Measurements from ENCODE around the gene SNAP29. TPM values are rescaled to one million over a fixed set of nuclear protein-coding genes. Genes with fewer than 3 reads are reported as not detected.

Gene SNAP29
- total RNA-seq, 2 experiments from 2014 or later: 34.7 to 35.6 TPM

DNA sequence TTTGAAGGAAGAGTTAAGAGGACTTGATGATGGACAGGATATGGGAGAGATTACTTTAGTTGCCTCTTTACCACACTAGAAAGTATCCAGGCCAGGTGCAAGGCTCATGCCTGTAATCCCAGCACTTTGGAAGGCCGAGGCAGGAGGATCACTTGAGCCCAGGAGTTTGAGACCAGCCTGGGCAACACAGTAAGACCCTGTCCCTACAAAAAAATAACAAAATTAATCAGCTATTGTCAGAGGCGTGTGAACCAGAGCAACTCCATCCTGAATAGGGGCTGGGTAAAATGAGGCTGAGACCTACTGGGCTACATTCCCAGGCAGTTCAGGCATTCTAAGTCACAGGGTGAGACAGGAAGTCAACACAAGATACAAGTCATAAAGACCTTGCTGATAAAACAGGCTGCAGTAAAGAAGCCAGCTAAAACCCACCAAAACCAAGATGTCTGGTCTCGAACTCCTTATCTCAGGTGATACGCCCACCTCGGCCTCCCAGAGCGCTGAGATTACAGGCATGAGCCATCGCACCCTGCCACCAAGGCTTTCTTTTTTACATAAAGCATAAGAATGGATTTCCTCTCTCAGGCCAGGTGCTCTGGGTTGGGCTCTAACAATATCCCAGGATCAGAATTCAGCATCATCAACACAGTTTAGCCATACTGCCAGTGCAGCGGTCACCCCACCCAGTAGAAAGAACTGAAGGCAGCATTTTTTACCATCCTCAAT, 18.0 kb upstream of the SNAP29 start:
- ChIA-PET CTCF (no interaction called here), POLR2A (no interaction called here)
- peaks cover 18% of the 10 kb centered on the region for H3K4me1 Mint-ChIP-seq
- no peaks in the 10 kb centered on the region for H3K27me3 Mint-ChIP-seq
- no peak for DNase-seq
- H3K36me3 Mint-ChIP-seq (ENCODE audit: low read depth): no peaks in the 10 kb centered on the region
- no peak overlapping the region for H3K27ac Mint-ChIP-seq
- no peak overlapping the region for H3K4me3 Mint-ChIP-seq
- H3K9me3 Mint-ChIP-seq: no peaks in the 10 kb centered on the region

DNA sequence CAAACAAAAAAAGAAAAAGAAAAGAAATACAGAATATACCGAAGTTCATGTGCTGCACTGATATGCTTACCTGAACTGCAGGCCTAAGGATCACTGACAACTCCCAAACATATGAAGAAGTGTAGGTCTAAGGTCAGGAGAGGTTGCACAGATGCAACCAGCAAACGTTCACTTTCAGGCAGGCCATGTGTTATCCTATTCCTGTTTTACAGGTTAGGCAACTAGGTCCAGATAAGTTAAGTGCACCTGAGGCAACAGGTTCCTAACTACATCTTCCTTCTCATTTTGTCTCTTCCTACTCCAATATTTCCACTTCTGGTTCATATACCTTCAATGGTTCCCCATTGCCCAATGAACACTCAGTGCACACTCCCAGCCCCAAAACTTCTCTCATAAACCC, 15.3 kb upstream of the SNAP29 start:
- ChIA-PET CTCF (no interaction called here), POLR2A (no interaction called here)
- Mint-ChIP-seq H3K27ac (no peak overlapping the region), H3K27me3 (no peaks in the 10 kb centered on the region), H3K4me1 (peaks cover 14% of the 10 kb centered on the region), H3K4me3 (no peak overlapping the region), H3K36me3 (ENCODE audit: low read depth) (no peaks in the 10 kb centered on the region), H3K9me3 (no peaks in the 10 kb centered on the region)
- no peak for DNase-seq

DNA sequence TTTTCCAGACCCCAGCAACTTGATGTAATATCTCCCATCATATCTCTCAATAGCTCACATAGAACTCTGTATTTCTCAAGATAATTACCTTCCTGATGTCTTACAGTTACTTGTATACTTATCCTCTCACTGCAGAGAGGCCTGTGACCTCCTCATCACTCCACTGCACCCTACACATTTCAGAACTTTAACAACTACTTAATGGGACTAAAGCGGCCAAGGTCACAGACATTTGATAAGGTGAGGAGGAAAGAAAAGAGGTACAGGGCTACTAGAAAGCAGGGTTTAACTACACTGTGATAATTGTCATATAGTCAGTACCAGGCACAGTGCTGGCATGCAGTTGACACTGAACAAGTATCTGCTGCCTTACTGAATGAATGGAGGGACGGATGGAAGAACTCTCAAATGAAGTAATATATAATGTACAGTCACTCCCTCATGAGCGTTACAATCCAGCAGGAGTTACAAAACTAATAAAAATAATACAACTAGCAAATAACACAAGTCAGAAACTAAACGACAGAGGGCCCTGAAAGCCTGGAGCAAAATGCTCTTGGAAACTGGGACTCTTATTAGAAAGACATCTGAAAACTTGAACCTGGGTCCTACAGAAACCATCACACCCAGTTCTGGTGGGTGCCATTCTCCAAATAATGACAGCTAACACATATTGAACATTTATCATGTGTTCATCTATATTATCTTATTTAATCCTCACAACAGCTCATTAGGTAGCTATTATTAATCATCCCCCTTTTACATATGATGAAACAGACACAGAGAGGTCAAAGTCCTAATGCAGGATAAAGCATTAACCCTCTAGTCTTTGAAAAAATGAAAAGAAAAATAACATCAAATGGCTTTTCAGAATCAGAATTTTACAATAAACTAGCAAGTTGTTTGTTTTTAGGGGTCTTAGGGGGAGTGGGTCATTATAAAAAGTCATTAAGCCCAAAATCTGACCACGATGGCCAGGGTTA, 14.5 kb upstream of the SNAP29 start:
- CTCF ChIA-PET: no interaction called here
- DNase-seq: no peak
- no peaks in the 10 kb centered on the region for H3K36me3 Mint-ChIP-seq (ENCODE audit: low read depth)
- no peaks in the 10 kb centered on the region for H3K27me3 Mint-ChIP-seq
- no peak overlapping the region for H3K27ac Mint-ChIP-seq
- POLR2A ChIA-PET: no interaction called here
- peaks cover 14% of the 10 kb centered on the region for H3K4me1 Mint-ChIP-seq
- no peak overlapping the region for H3K4me3 Mint-ChIP-seq
- no peaks in the 10 kb centered on the region for H3K9me3 Mint-ChIP-seq

DNA sequence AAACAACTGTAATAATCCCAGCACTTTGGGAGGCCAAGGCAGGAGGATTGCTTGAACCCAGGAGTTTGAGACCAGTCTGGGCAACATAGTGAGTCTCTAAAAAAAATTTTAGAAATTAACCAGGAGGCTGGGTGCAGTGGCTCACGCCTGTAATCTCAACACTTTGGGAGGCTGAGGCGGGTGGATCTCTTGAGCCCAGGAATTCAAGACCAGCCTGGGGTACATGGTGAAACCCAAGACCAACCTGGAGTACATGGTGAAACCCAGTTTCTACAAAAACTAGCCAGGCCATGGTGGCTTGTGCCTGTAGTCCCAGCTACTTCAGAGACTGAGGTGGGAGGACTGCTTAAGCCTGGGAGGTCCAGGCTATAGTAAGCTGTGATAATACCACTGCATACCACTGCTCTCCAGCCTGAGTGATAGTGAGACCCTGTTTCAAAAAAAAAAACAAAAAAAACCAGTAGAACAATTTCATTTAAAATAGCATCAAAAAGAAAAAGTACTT, 11.4 kb upstream of the SNAP29 start:
- Mint-ChIP-seq H3K9me3 (no peaks in the 10 kb centered on the region), H3K36me3 (ENCODE audit: low read depth) (no peaks in the 10 kb centered on the region)
- CTCF ChIA-PET: no interaction called here

DNA sequence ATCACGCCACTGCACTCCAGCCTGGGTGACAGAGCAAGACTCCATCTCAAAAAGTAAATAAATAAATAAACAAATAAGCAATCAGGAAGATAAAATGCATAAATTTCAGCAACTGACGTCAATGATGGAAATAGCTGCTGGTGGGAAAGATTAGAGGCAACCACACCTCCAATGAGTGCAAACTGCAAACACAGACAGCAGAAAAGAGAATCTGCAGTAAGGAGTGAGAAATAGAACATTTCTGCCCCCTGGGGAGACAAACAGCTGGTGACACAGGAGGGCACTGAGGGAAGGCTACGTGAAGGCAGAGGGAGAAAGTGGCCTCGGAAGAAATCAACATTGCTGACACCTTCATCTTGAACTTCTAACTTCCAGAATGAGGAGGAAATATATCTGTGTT, 6.7 kb upstream of the SNAP29 start:
- POLR2A ChIA-PET: no interaction called here
- no peak overlapping the region for H3K4me3 Mint-ChIP-seq
- no peaks in the 10 kb centered on the region for H3K27me3 Mint-ChIP-seq

More for the DNA sequence above, 11.4 kb upstream of the SNAP29 start:
- no peak for DNase-seq
- no peak overlapping the region for H3K27ac Mint-ChIP-seq
- H3K4me1 Mint-ChIP-seq: no peaks in the 10 kb centered on the region
- H3K4me3 Mint-ChIP-seq: no peak overlapping the region
- POLR2A ChIA-PET: no interaction called here
- H3K27me3 Mint-ChIP-seq: no peaks in the 10 kb centered on the region

DNA sequence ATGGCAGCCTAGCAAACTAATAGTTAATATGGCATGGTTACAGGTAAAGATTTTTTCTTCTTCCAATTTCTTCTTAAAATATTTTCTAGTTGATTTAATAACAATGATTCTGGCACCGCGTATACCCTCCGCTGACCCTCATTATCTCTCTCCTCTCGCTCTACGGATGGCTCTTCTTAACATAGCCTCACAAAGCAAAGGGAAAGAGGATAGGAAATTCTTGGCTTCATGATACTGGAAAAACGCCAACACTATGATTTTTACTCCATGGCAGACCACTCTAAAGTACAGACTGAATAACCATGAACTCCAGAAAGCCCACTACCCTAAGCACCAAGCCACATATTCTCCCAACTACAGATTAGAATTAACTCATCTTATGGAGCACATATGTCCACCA, 6.3 kb upstream of the SNAP29 start:
- Mint-ChIP-seq H3K27ac (no peak overlapping the region), H3K4me3 (no peak overlapping the region), H3K9me3 (no peaks in the 10 kb centered on the region), H3K27me3 (no peaks in the 10 kb centered on the region), H3K4me1 (peaks cover 19% of the 10 kb centered on the region), H3K36me3 (ENCODE audit: low read depth) (peaks cover 4% of the 10 kb centered on the region)
- ChIA-PET POLR2A (no interaction called here), CTCF (no interaction called here)
- no peak for DNase-seq

More for the DNA sequence above, 6.7 kb upstream of the SNAP29 start:
- Mint-ChIP-seq H3K36me3 (ENCODE audit: low read depth) (peaks cover 2% of the 10 kb centered on the region), H3K9me3 (no peaks in the 10 kb centered on the region), H3K27ac (no peak overlapping the region), H3K4me1 (peaks cover 15% of the 10 kb centered on the region)
- CTCF ChIA-PET: no interaction called here
- DNase-seq: no peak

DNA sequence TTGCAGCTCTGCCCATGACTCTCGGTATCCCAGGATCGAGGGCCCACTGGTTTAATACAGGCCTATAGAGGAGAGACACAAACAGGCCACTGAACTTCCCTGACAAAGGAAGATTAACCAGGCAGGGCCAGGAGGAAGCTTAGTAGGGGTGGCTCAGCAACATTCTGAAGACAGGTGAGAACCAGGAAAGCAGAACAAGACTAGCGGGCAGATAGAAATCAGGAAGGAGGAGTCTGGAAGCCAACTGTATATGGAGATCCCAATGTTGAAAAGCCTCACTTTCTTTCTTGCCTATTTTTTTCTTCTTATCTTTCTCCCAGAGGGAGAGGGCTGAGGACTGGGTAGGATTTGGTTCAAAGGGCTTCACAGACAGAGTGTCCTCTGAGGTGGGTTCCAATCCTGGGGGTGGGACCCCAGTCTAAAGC, 5.6 kb upstream of the SNAP29 start:
- H3K4me1 Mint-ChIP-seq: peaks cover 25% of the 10 kb centered on the region
- ChIA-PET POLR2A (no interaction called here), CTCF (no interaction called here)
- no peak overlapping the region for H3K27ac Mint-ChIP-seq
- H3K36me3 Mint-ChIP-seq (ENCODE audit: low read depth): peaks cover 10% of the 10 kb centered on the region
- no peak for DNase-seq
- H3K27me3 Mint-ChIP-seq: no peaks in the 10 kb centered on the region
- H3K4me3 Mint-ChIP-seq: no peak overlapping the region
- H3K9me3 Mint-ChIP-seq: no peaks in the 10 kb centered on the region

DNA sequence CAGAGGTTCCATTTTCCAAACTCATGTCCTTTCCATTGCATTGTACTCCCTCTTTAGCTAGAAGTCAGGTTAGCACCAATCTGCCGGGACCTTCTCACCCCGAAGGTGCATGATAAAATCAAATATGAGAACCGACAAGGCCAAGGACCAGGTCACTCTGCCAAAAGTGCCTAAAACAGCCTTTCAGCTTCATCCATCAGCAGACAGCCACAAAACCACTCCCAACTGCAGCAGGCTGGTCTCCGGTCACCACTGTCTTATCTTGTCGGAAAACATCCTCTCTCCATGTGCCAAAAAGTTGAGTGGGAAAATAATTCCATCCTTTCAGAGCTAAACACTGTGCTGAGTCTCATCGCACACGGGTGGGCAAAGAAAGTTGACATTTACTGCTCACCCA, 1.6 kb upstream of the SNAP29 start:
- Mint-ChIP-seq H3K36me3 (ENCODE audit: low read depth) (peaks cover 21% of the 10 kb centered on the region), H3K4me3 (peak overlapping the region; percentile 86), H3K27ac (no peak overlapping the region), H3K27me3 (no peaks in the 10 kb centered on the region), H3K9me3 (no peaks in the 10 kb centered on the region), H3K4me1 (peaks cover 47% of the 10 kb centered on the region)
- ChIA-PET CTCF (interaction anchor here (1.1 kb wide), 1 partner anchor 60 kb away, joined by 3 read pairs; the partner anchor contains the start of gene CRKL), POLR2A (interaction anchor here (0.7 to 1.1 kb wide), 2 partner anchors 8 to 10 kb away, joined by 3 read pairs; no protein-coding TSS in a partner anchor)
- DNase-seq: no peak

DNA sequence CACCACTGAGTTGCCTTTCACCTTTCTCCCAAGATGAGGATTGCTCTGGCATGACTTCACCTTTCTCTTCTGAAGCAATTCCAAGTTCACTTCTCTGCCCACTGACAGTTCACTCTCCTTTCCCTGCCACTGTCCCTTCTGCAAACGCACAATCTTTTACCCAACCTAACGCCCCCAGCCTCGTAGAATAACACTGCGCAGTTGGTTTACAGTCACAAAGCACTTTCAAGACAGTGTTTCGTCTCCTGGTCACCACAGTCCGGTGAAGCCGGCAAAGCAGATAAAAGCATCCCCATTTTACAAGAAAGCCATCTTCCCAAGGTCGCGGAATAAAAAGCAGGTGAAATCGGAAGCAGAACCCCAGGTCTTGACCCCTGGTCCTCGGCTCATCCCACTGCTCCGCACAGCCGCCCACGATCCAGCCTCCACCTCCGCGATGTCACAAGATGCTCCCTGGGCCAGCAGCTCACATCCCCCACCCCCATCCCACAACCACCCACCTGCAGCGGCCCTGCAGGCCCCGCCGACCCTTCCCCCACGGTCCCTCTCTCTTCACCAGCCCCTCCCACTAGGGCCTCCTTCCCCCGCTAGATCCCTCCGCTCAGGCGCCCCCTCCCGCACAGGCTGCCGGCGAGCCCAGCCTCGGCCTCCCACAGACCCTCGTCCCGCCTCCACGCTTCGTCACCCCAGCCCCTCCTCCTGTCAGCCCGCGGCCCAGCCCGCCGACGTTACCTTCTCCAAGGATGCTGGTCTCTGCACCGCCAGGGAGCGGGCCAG, 781 bp upstream of the SNAP29 start:
- Mint-ChIP-seq H3K36me3 (ENCODE audit: low read depth) (peaks cover 27% of the 10 kb centered on the region), H3K27ac (peak overlapping the region; percentile 83), H3K9me3 (no peaks in the 10 kb centered on the region), H3K27me3 (no peaks in the 10 kb centered on the region), H3K4me1 (peaks cover 52% of the 10 kb centered on the region), H3K4me3 (peak overlapping the region; percentile 86)
- DNase-seq: peak; percentile 87
- ChIA-PET POLR2A (interaction anchor here (0.7 kb wide), 1 partner anchor 9 kb away, joined by 3 read pairs; no protein-coding TSS in a partner anchor), CTCF (no interaction called here)

DNA sequence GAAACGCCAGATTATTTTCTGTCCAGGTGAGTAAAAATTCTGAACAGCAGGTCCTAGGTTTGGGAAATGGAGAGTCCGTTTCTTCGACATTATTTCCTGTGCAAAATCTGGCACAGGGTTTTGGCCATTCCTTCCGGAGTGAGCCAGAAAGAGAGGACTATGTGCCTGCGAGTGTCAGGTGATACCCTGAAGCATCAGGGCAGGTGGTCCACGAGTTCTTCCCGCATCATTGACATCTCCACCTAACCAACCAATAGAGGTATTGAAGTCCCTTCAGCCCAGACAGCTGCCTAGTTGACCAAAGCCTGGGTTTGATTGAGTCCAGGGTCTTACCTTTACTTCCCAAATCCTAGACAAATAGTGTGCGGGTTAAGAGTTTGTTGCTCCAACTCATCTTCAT, 808 bp downstream of the SNAP29 start:
- H3K27me3 Mint-ChIP-seq: no peaks in the 10 kb centered on the region
- H3K4me1 Mint-ChIP-seq: peaks cover 58% of the 10 kb centered on the region
- peak overlapping the region; percentile 62 for H3K27ac Mint-ChIP-seq
- POLR2A ChIA-PET: interaction anchor here (0.6 to 1.2 kb wide), 2 partner anchors 61 to 364 kb away, joined by 3 read pairs; partner anchors contain the start of gene KLHL22
- DNase-seq: no peak
- H3K36me3 Mint-ChIP-seq (ENCODE audit: low read depth): peaks cover 31% of the 10 kb centered on the region
- CTCF ChIA-PET: interaction anchor here (1.0 to 1.4 kb wide), 2 partner anchors 58 to 62 kb away, joined by 4 to 5 read pairs; partner anchors contain the start of gene CRKL
- H3K4me3 Mint-ChIP-seq: peak overlapping the region; percentile 86
- no peaks in the 10 kb centered on the region for H3K9me3 Mint-ChIP-seq

DNA sequence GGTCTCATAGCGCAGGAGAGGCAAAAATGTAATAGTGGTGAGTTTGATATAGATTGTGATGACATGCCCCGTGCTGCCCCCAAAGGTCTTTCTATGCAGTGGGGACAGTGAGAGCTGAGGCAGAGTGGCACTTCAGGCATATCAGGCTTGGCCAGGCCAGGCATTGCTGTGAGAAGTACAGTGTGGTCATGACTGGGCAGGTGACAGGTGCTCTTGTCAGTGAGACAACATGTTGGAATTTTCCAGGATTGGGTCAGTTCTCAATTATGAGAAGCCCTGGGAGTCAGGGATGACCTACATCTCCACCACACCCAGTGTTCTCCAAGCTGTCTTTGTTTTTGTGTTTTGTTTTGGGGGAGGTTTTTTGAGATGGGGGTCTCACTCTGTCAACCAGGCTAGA, 3.7 kb downstream of the SNAP29 start:
- peaks cover 35% of the 10 kb centered on the region for H3K36me3 Mint-ChIP-seq (ENCODE audit: low read depth)
- ChIA-PET CTCF (no interaction called here), POLR2A (no interaction called here)
- H3K27ac Mint-ChIP-seq: no peak overlapping the region
- no peak overlapping the region for H3K4me3 Mint-ChIP-seq
- no peaks in the 10 kb centered on the region for H3K27me3 Mint-ChIP-seq
- peaks cover 57% of the 10 kb centered on the region for H3K4me1 Mint-ChIP-seq
- DNase-seq: no peak
- no peaks in the 10 kb centered on the region for H3K9me3 Mint-ChIP-seq

DNA sequence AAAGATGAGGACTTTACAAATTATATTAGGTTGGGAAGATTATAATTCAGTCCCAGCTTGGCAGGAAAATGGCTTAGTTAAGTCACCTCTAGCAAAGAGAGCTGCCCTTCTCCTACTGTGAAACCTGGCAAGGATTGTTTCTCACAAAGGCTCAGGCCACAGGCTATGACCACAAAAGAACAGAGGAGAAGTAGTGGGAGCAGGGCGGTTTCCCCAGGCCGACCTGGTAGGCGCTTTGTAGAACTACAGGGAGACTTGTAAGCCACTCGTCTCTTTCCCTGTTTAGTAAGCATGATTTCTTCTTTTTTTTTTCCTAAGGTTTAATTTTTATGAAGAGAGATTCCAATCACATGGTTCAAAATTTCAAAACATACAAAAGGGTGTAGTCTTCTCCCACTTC, 4.6 kb downstream of the SNAP29 start:
- H3K4me3 Mint-ChIP-seq: no peak overlapping the region
- DNase-seq: no peak
- no peaks in the 10 kb centered on the region for H3K27me3 Mint-ChIP-seq
- H3K4me1 Mint-ChIP-seq: peaks cover 58% of the 10 kb centered on the region
- peaks cover 29% of the 10 kb centered on the region for H3K36me3 Mint-ChIP-seq (ENCODE audit: low read depth)
- no peaks in the 10 kb centered on the region for H3K9me3 Mint-ChIP-seq
- ChIA-PET CTCF (no interaction called here), POLR2A (interaction anchor here (0.8 kb wide), 1 partner anchor 50 kb away, joined by 3 read pairs; no protein-coding TSS in a partner anchor)
- no peak overlapping the region for H3K27ac Mint-ChIP-seq

Data from activated CD4-positive, alpha-beta memory T cell treated with anti-CD3 and anti-CD28 coated beads, Interleukin-2, amount 10 ng/mL, durations not matched to agents 7 days and 5 days (primary cell).